Neural crest cell (in vitro differentiated cells): ENCODE data around the gene USP30. TPM values are rescaled to one million over a fixed set of nuclear protein-coding genes. Genes with fewer than 3 reads are reported as not detected.

Experiments
- DNase-seq: peaks from one replicate; pipeline ENCODE4 v3.0.0; 2021; ENCODE audit warnings: low read depth, mixed read lengths, low spot score
- H3K27ac Mint-ChIP-seq: one replicate; pipeline ENCODE4 v1.8.0; 2021; ENCODE audit warnings: mild to moderate bottlenecking, mixed read lengths; ENCODE audit not compliant: unreplicated experiment
- H3K27me3 Mint-ChIP-seq: 2 replicates; pipeline ENCODE4 v1.8.0; 2021; ENCODE audit warnings: low read depth, mild to moderate bottlenecking, mixed read lengths
- H3K36me3 Mint-ChIP-seq: 2 replicates; pipeline ENCODE4 v1.8.0; 2021; ENCODE audit warnings: low read depth, mild to moderate bottlenecking, mixed read lengths
- H3K4me1 Mint-ChIP-seq: 2 replicates; pipeline ENCODE4 v1.8.0; 2021; ENCODE audit warnings: mixed read lengths
- H3K4me3 Mint-ChIP-seq: one replicate; pipeline ENCODE4 v1.8.0; 2021; ENCODE audit warnings: mild to moderate bottlenecking, mixed read lengths
- H3K9me3 Mint-ChIP-seq: 2 replicates; pipeline ENCODE4 v1.8.0; 2021; ENCODE audit warnings: mixed read lengths
- CTCF ChIP-seq: fragments of 200-600 bp; sonication (generic); conservative IDR thresholded peaks from 2 replicates; pipeline ENCODE4 v1.5.0; 2021; ENCODE audit warnings: antibody characterized with exemption, mild to moderate bottlenecking
- total RNA-seq: library from RNA; stranded (reverse); gene quantifications from 2 replicates; pipeline ENCODE4 v1.2.1, GENCODE V29; 2021

Gene USP30
- total RNA-seq, 1 donor from 2014 or later = 20.9 TPM

GRCh38 chr12:109093022-109093918, 40.9 kb downstream of the USP30 start, which contains the start of gene ALKBH2:
Gene ALKBH2 (minus strand): TSS chr12:109093472. CDS start chr12:109092786, 686 bp downstream.
- Mint-ChIP-seq H3K4me1 (peaks cover 37% of the 10 kb centered on the region), H3K9me3 (no peaks in the 10 kb centered on the region), H3K36me3 (peaks cover 6% of the 10 kb centered on the region), H3K4me3 (peak within 1 kb of the TSS; percentile 84), H3K27me3 (no peaks in the 10 kb centered on the region), H3K27ac (peak within 1 kb of the TSS; percentile 75)
- TF ChIP-seq CTCF = peak; percentile 98
- DNase-seq = peak; percentile 88

GRCh38 chr12:109097140-109097434, 44.7 kb downstream of the USP30 start:
- TF ChIP-seq CTCF = no peak
- H3K9me3 Mint-ChIP-seq = no peaks in the 10 kb centered on the region
- H3K4me1 Mint-ChIP-seq = peaks cover 46% of the 10 kb centered on the region
- DNase-seq = no peak
- H3K27me3 Mint-ChIP-seq = no peaks in the 10 kb centered on the region
- peaks cover 24% of the 10 kb centered on the region for H3K36me3 Mint-ChIP-seq
- H3K4me3 Mint-ChIP-seq = peak overlapping the region; percentile 95
- H3K27ac Mint-ChIP-seq = peak overlapping the region; percentile 92

- DNase-seq = peak; percentile 95
- Mint-ChIP-seq H3K4me1 (peaks cover 41% of the 10 kb centered on the region), H3K4me3 (peak within 1 kb of the TSS; percentile 95), H3K9me3 (no peaks in the 10 kb centered on the region), H3K36me3 (peaks cover 19% of the 10 kb centered on the region), H3K27ac (peak within 1 kb of the TSS; percentile 92), H3K27me3 (no peaks in the 10 kb centered on the region)
- no peak for TF ChIP-seq CTCF
Observed at GRCh38 chr12:109097435-109098182, 45.2 kb downstream of the USP30 start, which contains the start of gene UNG. Gene UNG (plus strand): TSS chr12:109097597. CDS start chr12:109097680, 83 bp downstream.

GRCh38 chr12:109098183-109098604, 45.8 kb downstream of the USP30 start:
- H3K9me3 Mint-ChIP-seq = no peaks in the 10 kb centered on the region
- peaks cover 18% of the 10 kb centered on the region for H3K36me3 Mint-ChIP-seq
- H3K4me1 Mint-ChIP-seq = peaks cover 35% of the 10 kb centered on the region
- H3K27me3 Mint-ChIP-seq = no peaks in the 10 kb centered on the region
- peak overlapping the region; percentile 95 for H3K4me3 Mint-ChIP-seq
- peak overlapping the region; percentile 89 for H3K27ac Mint-ChIP-seq
- no peak for DNase-seq
- no peak for TF ChIP-seq CTCF

GRCh38 chr12:109098651-109099050, 46.3 kb downstream of the USP30 start:
- no peak for DNase-seq
- Mint-ChIP-seq H3K27ac (peak overlapping the region; percentile 30), H3K4me3 (peak overlapping the region; percentile 95), H3K9me3 (no peaks in the 10 kb centered on the region), H3K36me3 (peaks cover 20% of the 10 kb centered on the region), H3K4me1 (peaks cover 31% of the 10 kb centered on the region), H3K27me3 (no peaks in the 10 kb centered on the region)
- no peak for TF ChIP-seq CTCF
